HepG2 (cell line): ENCODE data around the gene GRM8. TPM values are rescaled to one million over a fixed set of nuclear protein-coding genes. Genes with fewer than 3 reads are reported as not detected.
A peak's percentile ranks its signal among the peaks of the same experiment; 100 is the strongest.

Experiments used
- AHDC1 ChIP-seq: sonication (generic); formaldehyde crosslinking; IDR thresholded peaks from 2 replicates; pipeline ENCODE4 v1.5.1; 2020; ENCODE audit warnings: mild to moderate bottlenecking, missing genetic modification reagents, borderline replicate concordance
- ATF2 ChIP-seq: sonication (generic); formaldehyde crosslinking; IDR thresholded peaks from 2 replicates; pipeline ENCODE4 v1.4.0; 2020; ENCODE audit warnings: missing genetic modification reagents
- CBX2 ChIP-seq, 2 experiments: fragments of 200-600 bp in 1 of 2; sonication (generic); formaldehyde crosslinking in 1 of 2; IDR thresholded peaks; 2 replicates each; pipeline versions ENCODE4 v1.7.0 to v1.8.1; 2018 to 2022; ENCODE audit warnings: low read depth in 2 of 2, low read length in 1 of 2, mild to moderate bottlenecking in 1 of 2, missing genetic modification reagents in 1 of 2
- HHEX ChIP-seq: IDR thresholded peaks from 2 replicates; pipeline ENCODE4 v1.6.1; 2016; ENCODE audit warnings: control low read depth
- HIVEP1 ChIP-seq: sonication (generic); formaldehyde crosslinking; IDR thresholded peaks from 2 replicates; pipeline ENCODE4 v1.4.0; 2020; ENCODE audit warnings: mild to moderate bottlenecking, missing genetic modification reagents
- KDM4B ChIP-seq: sonication (generic); formaldehyde crosslinking; IDR thresholded peaks from 2 replicates; pipeline ENCODE4 v1.4.0; 2020; ENCODE audit warnings: missing genetic modification reagents
- MLX ChIP-seq: IDR thresholded peaks from 2 replicates; pipeline ENCODE4 v1.6.1; 2016
- RBM22 ChIP-seq: fragments of 200-400 bp; formaldehyde crosslinking; optimal IDR thresholded peaks from 2 replicates; pipeline ENCODE3; 2017; ENCODE audit warnings: mild to moderate bottlenecking, low read length, moderate library complexity
- RXRA ChIP-seq: sonication (generic); formaldehyde crosslinking; IDR thresholded peaks from 2 replicates; pipeline ENCODE4 v1.5.1; 2020; ENCODE audit warnings: missing genetic modification reagents
- SRY ChIP-seq: sonication (generic); formaldehyde crosslinking; IDR thresholded peaks from 2 replicates; pipeline ENCODE4 v1.8.0; 2022; ENCODE audit warnings: mild to moderate bottlenecking, missing genetic modification reagents
- THAP8 ChIP-seq: sonication (generic); formaldehyde crosslinking; IDR thresholded peaks from 2 replicates; pipeline ENCODE4 v1.5.1; 2020; ENCODE audit warnings: missing genetic modification reagents, mild to moderate bottlenecking, borderline replicate concordance
- TRIM24 ChIP-seq: sonication (generic); formaldehyde crosslinking; IDR thresholded peaks from 2 replicates; pipeline ENCODE4 v1.8.0; 2022; ENCODE audit warnings: mild to moderate bottlenecking, missing genetic modification reagents
- YEATS4 ChIP-seq: sonication (generic); formaldehyde crosslinking; IDR thresholded peaks from 2 replicates; pipeline ENCODE4 v1.4.0; 2020; ENCODE audit warnings: missing genetic modification reagents, borderline replicate concordance
- ZBTB7A ChIP-seq: sonication (generic); formaldehyde crosslinking; IDR thresholded peaks from 2 replicates; pipeline ENCODE4 v1.8.0; 2022; ENCODE audit warnings: mild to moderate bottlenecking, missing genetic modification reagents
- ZNF292 ChIP-seq: sonication (generic); formaldehyde crosslinking; IDR thresholded peaks from 2 replicates; pipeline ENCODE4 v1.8.1; 2022; ENCODE audit warnings: mild to moderate bottlenecking, low read depth, missing genetic modification reagents, borderline replicate concordance
- ZNF562 ChIP-seq: sonication (generic); formaldehyde crosslinking; IDR thresholded peaks from 2 replicates; pipeline ENCODE4 v1.8.0; 2022; ENCODE audit warnings: missing genetic modification reagents, borderline replicate concordance
- ZZZ3 ChIP-seq: sonication (generic); formaldehyde crosslinking; IDR thresholded peaks from 2 replicates; pipeline ENCODE4 v1.4.0; 2020; ENCODE audit warnings: missing genetic modification reagents, mild to moderate bottlenecking, borderline replicate concordance
- polyA plus RNA-seq, 8 experiments: library from polyadenylated mRNA; depleted of rRNA in 3 of 8; stranded (reverse) in 7 of 8; unstranded in 1 of 8; fragments of >200 nt; fragmentation: Illumina TruSeq in 4 of 8; extraction: Trizol in 4 of 8; gene quantifications; 2 replicates each; pipeline versions ENCODE4 v1.2.1 to v1.2.3, GENCODE V29; 2011 to 2016; ENCODE audit warnings: low read depth in 4 of 8, missing spikeins in 1 of 8, mixed read lengths in 1 of 8; ENCODE audit not compliant: insufficient read depth in 1 of 8
- total RNA-seq, 5 experiments: library from RNA; depleted of rRNA; stranded (reverse); fragments of >200 nt; fragmentation: Illumina TruSeq; extraction: Trizol; gene quantifications; 2 replicates each; pipeline ENCODE4 v1.2.3, GENCODE V29; 2016; ENCODE audit warnings: low read depth in 1 of 5

Gene GRM8
- total and polyA plus RNA-seq, 2 of the 13 experiments (the other 11 are each of a cell fraction or from before 2014, with no cell fraction given): not detected

GRCh38 chr7:127107601-127108007 lies 145.1 kb downstream of the GRM8 start (continued):
- TF ChIP-seq RBM22 (no peak), ZNF562 (no peak), ZBTB7A (no peak), YEATS4 (no peak), ZNF292 (CRISPR knock-in tag) (no peak), ATF2 (CRISPR knock-in tag) (peak; percentile 74; the same call in 1 of the 2 replicates), THAP8 (CRISPR knock-in tag) (no peak), KDM4B (CRISPR knock-in tag) (peak; percentile 77), SRY (peak; percentile 96), CBX2 (IDR thresholded peaks at IDR 0.05; ENCODE audit: low read depth, low read length) (no peak), CBX2 (CRISPR knock-in tag; IDR thresholded peaks at IDR 0.05; ENCODE audit: low read depth) (no peak), ZZZ3 (CRISPR knock-in tag) (no peak), HHEX (CRISPR knock-in tag) (no peak), TRIM24 (CRISPR knock-in tag) (no peak), RXRA (CRISPR knock-in tag) (no peak), HIVEP1 (CRISPR knock-in tag) (no peak), MLX (no peak), AHDC1 (CRISPR knock-in tag) (no peak)
